ENCODE results near the gene BRF1.

BRF1 gene

GRCh38 chr14:105168093-105168420 lies 132.7 kb downstream of the BRF1 start:
- H3K9me2 ChIP-seq (replicated peaks; ENCODE audit: low read depth, low read length) = no peaks in the 10 kb centered on the region
- no peak overlapping the region for H3K9ac ChIP-seq (ENCODE audit: low read depth, low read length, poor library complexity, severe bottlenecking)
- H3K36me3 ChIP-seq (ENCODE audit: insufficient read depth, low read length) = no peaks in the 10 kb centered on the region
- H3K27me3 ChIP-seq (ENCODE audit: insufficient read depth, low read length, poor library complexity, severe bottlenecking) = no peaks in the 10 kb centered on the region
- H3F3A ChIP-seq (ENCODE audit: low read depth) = no peaks in the 10 kb centered on the region
- no peaks in the 10 kb centered on the region for H3K9me3 ChIP-seq (ENCODE audit: insufficient read depth, low read depth, low read length)
- TF ChIP-seq CTCF (conservative IDR thresholded peaks at IDR 0.05; ENCODE audit: low read length) (no peak), EZH2phosphoT487 (IDR thresholded peaks at IDR 0.05; ENCODE audit: borderline replicate concordance) (no peak)
- no peak overlapping the region for H3K4me3 ChIP-seq (ENCODE audit: low read length, poor library complexity, severe bottlenecking)
- H2AFZ ChIP-seq (ENCODE audit: low read length) = no peak overlapping the region
- H3K4me1 ChIP-seq (ENCODE audit: insufficient read depth, low read length, poor library complexity, severe bottlenecking) = peaks cover 14% of the 10 kb centered on the region
- no peak overlapping the region for H3K4me2 ChIP-seq (ENCODE audit: low read depth, low read length, poor library complexity, severe bottlenecking)
- no peaks in the 10 kb centered on the region for H4K20me1 ChIP-seq (ENCODE audit: insufficient read depth, low read length, poor library complexity, severe bottlenecking)
- no peaks in the 10 kb centered on the region for H3K79me2 ChIP-seq (ENCODE audit: insufficient read depth, low read length)

- Histone ChIP-seq H2AFZ (ENCODE audit: low read length) (no peak overlapping the region), H3K9me2 (replicated peaks; ENCODE audit: low read depth, low read length) (no peaks in the 10 kb centered on the region), H4K20me1 (ENCODE audit: insufficient read depth, low read length, poor library complexity, severe bottlenecking) (no peaks in the 10 kb centered on the region), H3F3A (ENCODE audit: low read depth) (no peaks in the 10 kb centered on the region), H3K9me3 (ENCODE audit: insufficient read depth, low read depth, low read length) (no peaks in the 10 kb centered on the region), H3K79me2 (ENCODE audit: insufficient read depth, low read length) (no peaks in the 10 kb centered on the region), H3K4me1 (ENCODE audit: insufficient read depth, low read length, poor library complexity, severe bottlenecking) (peaks cover 19% of the 10 kb centered on the region), H3K9ac (ENCODE audit: low read depth, low read length, poor library complexity, severe bottlenecking) (no peak overlapping the region), H3K4me2 (ENCODE audit: low read depth, low read length, poor library complexity, severe bottlenecking) (no peak overlapping the region), H3K36me3 (ENCODE audit: insufficient read depth, low read length) (no peaks in the 10 kb centered on the region), H3K4me3 (ENCODE audit: low read length, poor library complexity, severe bottlenecking) (no peak overlapping the region), H3K27me3 (ENCODE audit: insufficient read depth, low read length, poor library complexity, severe bottlenecking) (no peaks in the 10 kb centered on the region)
- TF ChIP-seq CTCF (conservative IDR thresholded peaks at IDR 0.05; ENCODE audit: low read length) (no peak), EZH2phosphoT487 (IDR thresholded peaks at IDR 0.05; ENCODE audit: borderline replicate concordance) (no peak)
These were observed 133.3 kb downstream of the BRF1 start for GRCh38 chr14:105167303-105168092.

GRCh38 chr14:105166571-105167302 lies 134.1 kb downstream of the BRF1 start:
- H3K9ac ChIP-seq (ENCODE audit: low read depth, low read length, poor library complexity, severe bottlenecking) = no peak overlapping the region
- H3F3A ChIP-seq (ENCODE audit: low read depth) = no peaks in the 10 kb centered on the region
- no peak overlapping the region for H3K4me3 ChIP-seq (ENCODE audit: low read length, poor library complexity, severe bottlenecking)
- H3K79me2 ChIP-seq (ENCODE audit: insufficient read depth, low read length) = no peaks in the 10 kb centered on the region
- H3K9me2 ChIP-seq (replicated peaks; ENCODE audit: low read depth, low read length) = no peaks in the 10 kb centered on the region
- H3K9me3 ChIP-seq (ENCODE audit: insufficient read depth, low read depth, low read length) = no peaks in the 10 kb centered on the region
- TF ChIP-seq EZH2phosphoT487 (IDR thresholded peaks at IDR 0.05; ENCODE audit: borderline replicate concordance) (no peak), CTCF (conservative IDR thresholded peaks at IDR 0.05; ENCODE audit: low read length) (no peak)
- H3K27me3 ChIP-seq (ENCODE audit: insufficient read depth, low read length, poor library complexity, severe bottlenecking) = no peaks in the 10 kb centered on the region
- H3K36me3 ChIP-seq (ENCODE audit: insufficient read depth, low read length) = no peaks in the 10 kb centered on the region
- no peaks in the 10 kb centered on the region for H4K20me1 ChIP-seq (ENCODE audit: insufficient read depth, low read length, poor library complexity, severe bottlenecking)
- H2AFZ ChIP-seq (ENCODE audit: low read length) = no peak overlapping the region
- H3K4me1 ChIP-seq (ENCODE audit: insufficient read depth, low read length, poor library complexity, severe bottlenecking) = peaks cover 26% of the 10 kb centered on the region
- no peak overlapping the region for H3K4me2 ChIP-seq (ENCODE audit: low read depth, low read length, poor library complexity, severe bottlenecking)
